HG02938 (cell line): Measurements from ENCODE around the gene EPHB2.
"Not testable (repeated sequence)": the region's sequence is repeated elsewhere in the genome, so short reads cannot be mapped to it uniquely, and the experiment has no call there.

ENCODE experiments used
- ATAC-seq: cut with Tn5 transposase; IDR thresholded peaks from one replicate; pipeline ENCODE4 v1.9.1; 2021; ENCODE audit warnings: mild to moderate bottlenecking, moderate library complexity; ENCODE audit not compliant: unreplicated experiment

The EPHB2 gene

GRCh38 chr1:22689505-22689904, 21.1 kb upstream of the EPHB2 start:
- ATAC-seq = no peak

- no peak for ATAC-seq
These were observed 19.4 kb upstream of the EPHB2 start for GRCh38 chr1:22691031-22691753.

- no peak for ATAC-seq
These were observed 16.5 kb upstream of the EPHB2 start for GRCh38 chr1:22694172-22694571.

GRCh38 chr1:22696610-22697009, 14.0 kb upstream of the EPHB2 start:
- ATAC-seq = no peak

- no peak for ATAC-seq
These were observed 12.7 kb upstream of the EPHB2 start for GRCh38 chr1:22697980-22698379.

GRCh38 chr1:22699681-22700520, 10.7 kb upstream of the EPHB2 start:
- no peak for ATAC-seq

GRCh38 chr1:22702296-22703085, 8.1 kb upstream of the EPHB2 start:
- no peak for ATAC-seq

GRCh38 chr1:22704440-22705067, 6.1 kb upstream of the EPHB2 start:
- no peak for ATAC-seq

- no peak for ATAC-seq
These were observed 5.1 kb upstream of the EPHB2 start for GRCh38 chr1:22705586-22705985.

GRCh38 chr1:22706100-22706499, 4.5 kb upstream of the EPHB2 start:
- ATAC-seq = not testable (repeated sequence)

- ATAC-seq = no peak
These were observed 1.9 kb upstream of the EPHB2 start for GRCh38 chr1:22708777-22709176.

GRCh38 chr1:22709227-22709626, 1.4 kb upstream of the EPHB2 start:
- no peak for ATAC-seq

- no peak for ATAC-seq
These were observed 543 bp upstream of the EPHB2 start for GRCh38 chr1:22709891-22710700.

GRCh38 chr1:22711071-22711470, 432 bp downstream of the EPHB2 start:
- no peak for ATAC-seq

- no peak for ATAC-seq
These were observed 1.2 kb downstream of the EPHB2 start for GRCh38 chr1:22711591-22712501.

GRCh38 chr1:22712502-22713271, 2.0 kb downstream of the EPHB2 start:
- ATAC-seq = no peak

- no peak for ATAC-seq
These were observed 3.8 kb downstream of the EPHB2 start for GRCh38 chr1:22714455-22714854.

- ATAC-seq = no peak
These were observed 6.6 kb downstream of the EPHB2 start for GRCh38 chr1:22717037-22717760.
